AML-193 (cell line): Measurements from ENCODE around the gene PTPRB.
"Not testable (repeated sequence)": the region's sequence is repeated elsewhere in the genome, so short reads cannot be mapped to it uniquely, and the experiment has no call there.

Source experiments
- DNase-seq, 2 experiments: peaks; one replicate each; lab custom pipeline; 2025; lab: John Stamatoyannopoulos, UW

PTPRB gene

GRCh38 chr12:70540996-70541395 lies 96.2 kb downstream of the PTPRB start:
- DNase-seq: no peak

GRCh38 chr12:70536650-70537049 lies 100.6 kb downstream of the PTPRB start:
- DNase-seq: no peak

GRCh38 chr12:70535896-70536374 lies 101.3 kb downstream of the PTPRB start:
- DNase-seq: no peak

- no peak for DNase-seq
Observed at GRCh38 chr12:70534466-70534865, 102.8 kb downstream of the PTPRB start.

DNA sequence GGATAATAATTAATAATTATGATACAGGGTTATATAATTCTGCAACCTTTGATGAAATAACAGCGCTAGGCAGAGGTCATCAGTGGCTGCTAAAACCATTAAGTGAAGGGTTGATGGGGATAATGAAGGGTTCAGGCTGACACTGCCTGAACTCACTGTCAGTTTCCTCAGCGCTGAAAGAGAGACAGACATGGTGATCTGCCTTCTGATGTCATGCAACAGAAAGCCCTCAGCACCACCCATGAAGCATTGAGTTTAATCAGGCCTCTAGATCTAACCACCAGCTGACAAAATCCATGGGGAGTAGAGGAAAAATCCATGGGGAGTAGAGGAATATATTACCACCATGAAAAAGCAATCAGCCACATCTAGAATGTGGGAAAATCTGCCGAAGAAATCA lies 107.6 kb downstream of the PTPRB start:
- no peak for DNase-seq

DNA sequence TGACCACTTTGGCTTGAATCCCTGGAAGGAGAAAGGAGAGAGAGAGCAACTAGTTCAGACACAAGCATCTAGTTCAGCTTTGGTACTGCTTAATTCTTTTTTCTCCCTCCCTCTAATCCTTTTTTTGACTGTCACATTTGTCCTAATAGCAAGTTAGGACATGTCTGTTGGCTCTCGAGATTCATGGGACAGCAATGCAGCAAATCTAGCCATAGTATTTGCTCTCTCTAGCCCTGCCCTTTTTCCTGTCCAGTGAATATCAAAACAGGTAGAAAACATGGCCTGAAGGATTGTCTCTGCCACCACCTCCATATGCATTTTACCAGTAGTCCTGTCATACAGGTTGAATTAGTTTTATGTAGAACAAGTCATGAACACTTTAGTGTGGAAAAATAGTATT lies 116.4 kb downstream of the PTPRB start:
- no peak for DNase-seq

DNA sequence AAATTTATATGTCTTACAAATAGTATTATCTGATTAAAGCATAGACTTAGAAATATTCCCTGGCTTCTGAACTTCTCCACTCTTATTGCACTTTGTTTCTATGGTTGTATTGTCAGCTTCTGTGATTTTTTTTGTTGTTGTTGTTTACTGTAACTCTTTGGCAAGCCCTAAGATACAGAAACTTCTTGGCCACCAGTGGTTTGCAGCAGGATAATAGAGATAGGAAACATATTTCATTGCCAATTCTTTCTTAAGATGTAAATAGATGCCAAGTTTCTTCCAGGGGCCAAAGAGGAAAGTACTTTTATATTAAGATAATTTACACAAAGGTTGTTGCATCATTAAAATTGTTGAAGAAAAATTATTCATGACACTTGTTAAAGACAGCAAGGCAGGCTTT lies 123.8 kb downstream of the PTPRB start:
- DNase-seq: no peak

DNA sequence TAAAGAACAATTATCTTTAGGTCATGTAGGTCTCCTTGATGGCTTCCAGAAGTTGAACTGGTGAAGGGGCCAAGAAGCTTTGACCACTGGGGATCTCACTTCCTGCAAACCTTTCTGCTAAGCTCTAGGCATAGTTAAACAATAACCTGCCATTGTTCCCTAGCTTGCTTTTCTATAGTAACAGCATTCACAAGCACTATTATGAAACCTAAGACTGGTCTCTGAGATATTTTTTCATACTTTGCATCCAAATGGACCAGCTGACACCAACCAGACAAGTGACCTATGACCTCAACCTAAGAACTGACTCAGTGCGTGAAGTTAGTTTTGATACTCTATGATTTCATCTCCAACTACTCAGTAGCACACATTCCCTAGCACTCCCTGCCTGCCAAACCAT lies 129.1 kb downstream of the PTPRB start:
- no peak for DNase-seq

GRCh38 chr12:70507442-70507841 lies 129.8 kb downstream of the PTPRB start:
- DNase-seq: no peak

- no peak for DNase-seq
Observed at GRCh38 chr12:70497508-70497907, 139.7 kb downstream of the PTPRB start.

DNA sequence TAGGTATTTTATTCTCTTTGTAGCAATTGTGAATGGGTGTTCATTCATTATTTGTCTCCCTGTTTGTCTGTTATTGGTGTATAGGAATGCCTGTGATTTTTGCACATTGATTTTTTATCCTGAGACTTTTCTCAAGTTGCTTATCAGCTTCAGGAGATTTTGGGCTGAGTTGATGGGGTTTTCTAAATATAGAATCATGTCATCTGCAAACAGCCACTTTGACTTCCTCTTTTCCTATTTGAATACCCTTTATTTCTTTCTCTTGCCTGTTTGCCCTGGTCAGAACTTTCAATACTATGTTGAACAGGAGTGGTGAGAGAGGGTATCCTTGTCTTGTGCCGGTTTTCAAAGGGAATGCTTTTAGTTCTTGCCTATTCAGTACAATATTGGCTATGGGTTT lies 144.3 kb downstream of the PTPRB start:
- DNase-seq: not testable (repeated sequence)

GRCh38 chr12:70490928-70491327 lies 146.3 kb downstream of the PTPRB start:
- DNase-seq: not testable (repeated sequence)

DNA sequence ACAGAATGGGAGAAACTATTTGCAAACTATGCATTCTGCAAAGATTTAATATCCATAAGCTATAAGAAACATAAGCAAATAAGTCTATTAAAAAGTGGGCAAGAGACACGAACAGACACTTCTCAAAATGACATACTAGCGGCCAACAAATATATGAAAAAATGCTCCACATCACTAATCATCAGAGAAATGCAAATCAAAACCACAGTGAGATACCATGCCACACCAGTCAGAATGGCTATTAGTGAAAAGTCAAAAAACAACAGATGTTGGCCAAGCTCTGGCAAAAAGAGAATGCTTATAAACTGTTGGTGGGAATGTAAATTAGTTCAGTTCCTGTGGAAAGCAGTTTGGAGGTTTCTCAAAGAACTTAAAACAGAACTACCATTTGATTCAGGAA lies 149.8 kb downstream of the PTPRB start:
- no peak for DNase-seq

GRCh38 chr12:70486588-70486987 lies 150.6 kb downstream of the PTPRB start:
- no peak for DNase-seq

GRCh38 chr12:70485704-70486103 lies 151.5 kb downstream of the PTPRB start:
- no peak for DNase-seq

GRCh38 chr12:70484464-70484863 lies 152.8 kb downstream of the PTPRB start:
- DNase-seq: no peak

DNA sequence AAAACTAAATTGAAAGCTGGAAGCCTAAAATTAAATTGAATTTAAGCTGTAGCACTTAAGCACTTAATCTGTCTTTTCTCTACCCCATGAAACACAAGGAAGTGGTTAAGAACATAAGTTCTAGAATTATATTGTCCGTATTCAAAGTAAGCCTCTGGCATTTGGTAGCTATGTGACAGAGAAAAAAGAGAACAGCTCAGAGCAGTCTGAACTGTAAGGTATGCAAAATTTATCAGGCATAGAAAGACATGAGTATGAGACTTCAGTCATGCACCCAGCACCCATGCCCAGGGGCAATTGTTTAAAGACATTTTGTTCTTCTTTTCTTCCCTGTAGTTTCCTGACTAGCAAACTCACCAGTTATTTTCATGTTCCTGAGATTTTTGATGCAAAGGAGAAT lies 154.5 kb downstream of the PTPRB start:
- no peak for DNase-seq

GRCh38 chr12:70469221-70469820 lies 167.9 kb downstream of the PTPRB start:
- DNase-seq: no peak

- DNase-seq: no peak
Observed at GRCh38 chr12:70468741-70469140, 168.5 kb downstream of the PTPRB start.

DNA sequence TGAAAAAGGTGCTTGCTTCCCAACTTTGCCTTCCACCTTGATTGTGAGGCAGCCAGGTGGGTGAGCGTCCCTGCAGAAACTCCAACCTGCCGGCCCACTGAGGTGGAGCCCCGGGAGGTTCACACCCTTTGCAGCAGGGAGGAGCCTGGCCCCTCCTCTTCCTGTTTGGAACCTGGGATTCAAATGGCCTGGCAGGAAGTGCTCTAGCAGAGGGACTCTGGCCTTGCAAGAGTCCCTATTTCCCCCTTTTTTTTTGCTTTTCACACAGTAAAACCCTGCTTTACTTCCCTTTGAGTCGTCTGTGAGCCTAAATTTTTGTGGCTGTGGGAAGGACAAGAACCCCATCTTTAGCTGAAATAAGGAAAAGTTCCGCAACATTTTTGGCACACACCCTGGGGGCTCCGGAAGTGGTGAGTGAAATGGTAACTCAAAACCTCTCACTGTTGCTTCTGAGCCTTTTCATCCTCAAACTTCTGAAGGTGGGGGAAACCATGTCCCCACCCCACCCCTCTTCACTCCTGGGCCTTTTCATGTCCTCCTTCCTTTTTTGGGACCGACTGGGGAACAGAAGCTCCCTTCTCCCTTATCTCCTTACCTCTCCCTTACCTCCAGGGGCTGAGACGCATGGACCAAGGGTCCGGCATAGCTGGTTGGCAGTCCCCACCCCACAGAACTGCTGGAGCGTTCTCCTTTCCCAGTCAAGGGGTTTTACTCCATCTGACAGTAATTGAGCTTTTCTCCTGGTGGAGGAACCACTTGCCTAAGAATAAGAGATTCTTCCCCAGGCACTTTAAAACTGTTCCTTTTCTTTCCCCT lies 169.1 kb downstream of the PTPRB start:
- no peak for DNase-seq

DNA sequence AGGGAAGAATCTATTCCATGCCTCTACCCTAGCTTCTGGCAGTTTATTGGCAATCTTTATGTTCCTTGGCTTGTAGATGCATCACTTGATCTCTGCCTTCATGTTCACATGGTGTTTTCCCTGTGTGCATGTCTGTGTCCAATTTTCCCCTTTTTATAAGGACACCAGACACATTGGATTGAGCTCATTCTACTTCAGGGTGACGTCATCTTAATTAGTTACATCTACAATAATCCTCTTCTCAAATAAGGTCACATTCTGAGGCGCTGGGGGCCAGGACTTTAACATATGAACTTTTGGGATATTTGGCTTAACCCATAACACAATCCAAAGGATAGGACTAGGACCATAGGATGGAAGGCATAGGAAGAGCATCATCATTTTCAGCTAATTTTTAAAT lies 169.8 kb downstream of the PTPRB start:
- DNase-seq: no peak

DNA sequence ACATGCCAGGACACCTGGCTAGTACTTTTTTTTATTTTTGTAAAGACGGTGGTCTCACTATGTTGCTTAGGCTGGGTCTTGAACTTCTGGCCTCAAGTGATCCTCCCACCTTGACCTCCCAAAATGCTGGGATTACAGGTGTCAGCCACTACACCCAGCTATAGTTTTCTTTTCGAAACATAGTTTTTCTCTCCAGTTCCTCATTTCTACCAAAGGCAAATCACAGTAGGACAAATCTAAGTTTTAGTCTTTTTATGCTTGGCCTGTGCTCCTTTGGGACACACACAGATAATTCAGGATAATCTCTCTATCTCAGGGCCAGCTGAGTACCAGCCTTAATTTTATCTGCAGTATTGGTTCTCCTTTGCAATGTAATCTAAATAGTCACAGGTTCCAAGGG lies 170.5 kb downstream of the PTPRB start:
- DNase-seq: no peak
